Neural progenitor cell (in vitro differentiated cells): ENCODE measurements around the gene GGT6. TPM values are rescaled to one million over a fixed set of nuclear protein-coding genes. Genes with fewer than 3 reads are reported as not detected.

Experiments used
- DNase-seq: peaks from one replicate; pipeline ENCODE4 v3.0.0-alpha.2; 2016; ENCODE audit warnings: low spot score
- H2AFZ ChIP-seq: fragments of 200-600 bp; sonication (generic); replicated peaks from 2 replicates; pipeline ENCODE4 v1.6.1; 2016; ENCODE audit warnings: antibody characterized with exemption
- H3F3A ChIP-seq: fragments of 200-600 bp; sonication (generic); 2 replicates; pipeline ENCODE4 v1.6.1; 2016; ENCODE audit warnings: antibody characterized with exemption, low read depth
- H3K27ac ChIP-seq: fragments of 200-600 bp; sonication (generic); 2 replicates; pipeline ENCODE4 v1.5.1; 2016; ENCODE audit warnings: mild to moderate bottlenecking
- H3K27me3 ChIP-seq: fragments of 200-600 bp; sonication (generic); 2 replicates; pipeline ENCODE4 v1.6.1; 2016; ENCODE audit warnings: mild to moderate bottlenecking, moderate library complexity
- H3K36me3 ChIP-seq: fragments of 200-600 bp; sonication (generic); 2 replicates; pipeline ENCODE4 v1.5.1; 2016
- H3K4me1 ChIP-seq: fragments of 200-600 bp; sonication (generic); 2 replicates; pipeline ENCODE4 v1.6.1; 2016; ENCODE audit warnings: mixed run types
- H3K4me2 ChIP-seq: fragments of 200-600 bp; sonication (generic); 2 replicates; pipeline ENCODE4 v1.6.1; 2016
- H3K4me3 ChIP-seq: fragments of 200-600 bp; sonication (generic); 2 replicates; pipeline ENCODE4 v1.5.1; 2016
- H3K79me2 ChIP-seq: fragments of 200-600 bp; sonication (generic); 2 replicates; pipeline ENCODE4 v1.6.1; 2016; ENCODE audit warnings: low read depth
- H3K9ac ChIP-seq: fragments of 200-600 bp; sonication (generic); 2 replicates; pipeline ENCODE4 v1.6.1; 2016
- H3K9me3 ChIP-seq: fragments of 200-600 bp; sonication (generic); 2 replicates; pipeline ENCODE4 v1.5.1; 2016; ENCODE audit warnings: low read depth
- H4K20me1 ChIP-seq: fragments of 200-600 bp; sonication (generic); 2 replicates; pipeline ENCODE4 v1.6.1; 2016; ENCODE audit warnings: low read depth
- H3K27ac Mint-ChIP-seq: 3 replicates; pipeline ENCODE4 v1.8.0; 2021; ENCODE audit warnings: mixed read lengths
- H3K27me3 Mint-ChIP-seq: 2 replicates; pipeline ENCODE4 v1.8.0; 2022; ENCODE audit warnings: low read depth, mild to moderate bottlenecking, inconsistent platforms, moderate library complexity, mixed read lengths; ENCODE audit not compliant: insufficient read depth
- H3K36me3 Mint-ChIP-seq: 3 replicates; pipeline ENCODE4 v1.8.0; 2021; ENCODE audit warnings: mixed read lengths
- H3K4me1 Mint-ChIP-seq: 3 replicates; pipeline ENCODE4 v1.8.0; 2021; ENCODE audit warnings: mixed read lengths
- H3K4me3 Mint-ChIP-seq: 3 replicates; pipeline ENCODE4 v1.8.0; 2021; ENCODE audit warnings: mild to moderate bottlenecking, moderate library complexity, mixed read lengths
- H3K9me3 Mint-ChIP-seq: 3 replicates; pipeline ENCODE4 v1.8.0; 2020; ENCODE audit warnings: mixed read lengths
- CTCF ChIP-seq: fragments of 200-600 bp; sonication (generic); IDR thresholded peaks from 2 replicates; pipeline ENCODE4 v1.5.1; 2017; ENCODE audit warnings: antibody characterized with exemption, mild to moderate bottlenecking
- EZH2 ChIP-seq: fragments of 200-600 bp; sonication (generic); IDR thresholded peaks from 2 replicates; pipeline ENCODE4 v1.6.1; 2017; ENCODE audit warnings: antibody characterized with exemption, mild to moderate bottlenecking, moderate library complexity
- EZH2phosphoT487 ChIP-seq: fragments of 200-600 bp; sonication (generic); IDR thresholded peaks from 2 replicates; pipeline ENCODE4 v1.6.1; 2017; ENCODE audit warnings: antibody characterized with exemption
- total RNA-seq: library from RNA; depleted of rRNA; stranded (reverse); fragments of >200 nt; gene quantifications from 2 replicates; pipeline ENCODE4 v1.2.3, GENCODE V29; 2015; ENCODE audit warnings: low replicate concordance

Gene GGT6
- total RNA-seq, 1 donor from 2014 or later: not detected

GRCh38 chr17:4553669-4554068, 6.7 kb downstream of the GGT6 start:
- peaks cover 20% of the 10 kb centered on the region for H3K4me1 ChIP-seq
- no peaks in the 10 kb centered on the region for H3K9me3 Mint-ChIP-seq
- H2AFZ ChIP-seq: no peak overlapping the region
- H3K27ac Mint-ChIP-seq: no peak overlapping the region
- H3K79me2 ChIP-seq: peaks cover 18% of the 10 kb centered on the region
- peaks cover 12% of the 10 kb centered on the region for H3K27me3 Mint-ChIP-seq
- no peak for DNase-seq
- H3F3A ChIP-seq: peaks cover 11% of the 10 kb centered on the region
- no peak overlapping the region for H3K4me3 ChIP-seq
- H3K4me3 Mint-ChIP-seq: peak overlapping the region; percentile 76
- H3K4me2 ChIP-seq: peak overlapping the region; percentile 97
- no peaks in the 10 kb centered on the region for H3K36me3 ChIP-seq
- H3K36me3 Mint-ChIP-seq: peaks cover 6% of the 10 kb centered on the region
- H3K4me1 Mint-ChIP-seq: peaks cover 31% of the 10 kb centered on the region
- no peak overlapping the region for H3K9ac ChIP-seq
- H4K20me1 ChIP-seq: peaks cover 4% of the 10 kb centered on the region
- no peaks in the 10 kb centered on the region for H3K27me3 ChIP-seq
- H3K27ac ChIP-seq: no peak overlapping the region
- no peaks in the 10 kb centered on the region for H3K9me3 ChIP-seq
- no peak for TF ChIP-seq EZH2
- TF ChIP-seq CTCF: no peak
- no peak for TF ChIP-seq EZH2phosphoT487

- Mint-ChIP-seq H3K27me3 (peaks cover 10% of the 10 kb centered on the region), H3K4me1 (peaks cover 23% of the 10 kb centered on the region), H3K4me3 (no peak overlapping the region), H3K27ac (no peak overlapping the region), H3K36me3 (peaks cover 6% of the 10 kb centered on the region), H3K9me3 (no peaks in the 10 kb centered on the region)
- Histone ChIP-seq H3K79me2 (peaks cover 18% of the 10 kb centered on the region), H3K4me3 (no peak overlapping the region), H3K9me3 (no peaks in the 10 kb centered on the region), H3K4me2 (no peak overlapping the region), H2AFZ (no peak overlapping the region), H3K36me3 (no peaks in the 10 kb centered on the region), H3K4me1 (peaks cover 20% of the 10 kb centered on the region), H4K20me1 (peaks cover 4% of the 10 kb centered on the region), H3K9ac (no peak overlapping the region), H3K27ac (no peak overlapping the region), H3F3A (peaks cover 11% of the 10 kb centered on the region), H3K27me3 (no peaks in the 10 kb centered on the region)
- TF ChIP-seq CTCF: no peak
- no peak for TF ChIP-seq EZH2phosphoT487
- no peak for TF ChIP-seq EZH2
- DNase-seq: no peak
These were observed 8.4 kb downstream of the GGT6 start for GRCh38 chr17:4551796-4552525.

GRCh38 chr17:4551141-4551540, 9.2 kb downstream of the GGT6 start:
- no peak for DNase-seq
- no peak overlapping the region for H3K4me2 ChIP-seq
- no peaks in the 10 kb centered on the region for H3K9me3 ChIP-seq
- Mint-ChIP-seq H3K4me3 (no peak overlapping the region), H3K27ac (no peak overlapping the region), H3K4me1 (peaks cover 16% of the 10 kb centered on the region), H3K9me3 (no peaks in the 10 kb centered on the region), H3K36me3 (peaks cover 6% of the 10 kb centered on the region), H3K27me3 (peaks cover 8% of the 10 kb centered on the region)
- H3K9ac ChIP-seq: no peak overlapping the region
- H3K27ac ChIP-seq: no peak overlapping the region
- H3K4me1 ChIP-seq: peaks cover 17% of the 10 kb centered on the region
- H3K4me3 ChIP-seq: no peak overlapping the region
- no peak overlapping the region for H2AFZ ChIP-seq
- TF ChIP-seq EZH2: no peak
- peak; percentile 15 for TF ChIP-seq CTCF
- no peak for TF ChIP-seq EZH2phosphoT487
- no peaks in the 10 kb centered on the region for H3K27me3 ChIP-seq
- H3K36me3 ChIP-seq: no peaks in the 10 kb centered on the region
- H3F3A ChIP-seq: peaks cover 8% of the 10 kb centered on the region
- peaks cover 18% of the 10 kb centered on the region for H3K79me2 ChIP-seq
- H4K20me1 ChIP-seq: peaks cover 4% of the 10 kb centered on the region
